RWPE2 (cell line): ENCODE results near the gene RAD52.

Experiments used
- ATAC-seq: fragments of 200-7000 bp; cut with Tn5 transposase; 3 replicates; pipeline ENCODE4 v1.9.1; 2021; ENCODE audit warnings: low read depth
- DNase-seq: peaks from one replicate; pipeline ENCODE4 v3.0.0-alpha.2; 2020; ENCODE audit warnings: low spot score
- H3K27ac ChIP-seq: fragments of 450-650 bp; 2 replicates; pipeline ENCODE4 v1.5.1; 2017; ENCODE audit warnings: mild to moderate bottlenecking; ENCODE audit not compliant: poor library complexity, severe bottlenecking
- H3K27me3 ChIP-seq: fragments of 250-450 bp; sonication (Bioruptor Pico); 2 replicates; pipeline ENCODE4 v1.5.1; 2021; ENCODE audit warnings: mild to moderate bottlenecking, moderate library complexity; ENCODE audit not compliant: insufficient read depth, poor library complexity, severe bottlenecking
- H3K36me3 ChIP-seq: fragments of 250-450 bp; sonication (Bioruptor Pico); 2 replicates; pipeline ENCODE4 v1.5.1; 2020; ENCODE audit warnings: low read depth, mild to moderate bottlenecking, moderate library complexity
- H3K4me1 ChIP-seq: fragments of 250-450 bp; sonication (Bioruptor Pico); 2 replicates; pipeline ENCODE4 v1.5.1; 2021; ENCODE audit warnings: mild to moderate bottlenecking, moderate library complexity; ENCODE audit not compliant: insufficient read depth, poor library complexity, severe bottlenecking
- H3K4me3 ChIP-seq: fragments of 250-450 bp; sonication (Bioruptor Pico); 2 replicates; pipeline ENCODE4 v1.5.1; 2021; ENCODE audit warnings: mild to moderate bottlenecking, moderate library complexity; ENCODE audit not compliant: severe bottlenecking
- H3K9me3 ChIP-seq: fragments of 250-450 bp; sonication (Bioruptor Pico); 2 replicates; pipeline ENCODE4 v1.5.1; 2021; ENCODE audit warnings: mild to moderate bottlenecking, moderate library complexity; ENCODE audit not compliant: severe bottlenecking
- TF ChIP-seq, protein P1 (sequence below): fragments of 450-650 bp; IDR thresholded peaks from one replicate; pipeline ENCODE4 v1.5.1; 2017; ENCODE audit warnings: mild to moderate bottlenecking, moderate library complexity; ENCODE audit not compliant: poor library complexity, severe bottlenecking

RAD52 gene

DNA sequence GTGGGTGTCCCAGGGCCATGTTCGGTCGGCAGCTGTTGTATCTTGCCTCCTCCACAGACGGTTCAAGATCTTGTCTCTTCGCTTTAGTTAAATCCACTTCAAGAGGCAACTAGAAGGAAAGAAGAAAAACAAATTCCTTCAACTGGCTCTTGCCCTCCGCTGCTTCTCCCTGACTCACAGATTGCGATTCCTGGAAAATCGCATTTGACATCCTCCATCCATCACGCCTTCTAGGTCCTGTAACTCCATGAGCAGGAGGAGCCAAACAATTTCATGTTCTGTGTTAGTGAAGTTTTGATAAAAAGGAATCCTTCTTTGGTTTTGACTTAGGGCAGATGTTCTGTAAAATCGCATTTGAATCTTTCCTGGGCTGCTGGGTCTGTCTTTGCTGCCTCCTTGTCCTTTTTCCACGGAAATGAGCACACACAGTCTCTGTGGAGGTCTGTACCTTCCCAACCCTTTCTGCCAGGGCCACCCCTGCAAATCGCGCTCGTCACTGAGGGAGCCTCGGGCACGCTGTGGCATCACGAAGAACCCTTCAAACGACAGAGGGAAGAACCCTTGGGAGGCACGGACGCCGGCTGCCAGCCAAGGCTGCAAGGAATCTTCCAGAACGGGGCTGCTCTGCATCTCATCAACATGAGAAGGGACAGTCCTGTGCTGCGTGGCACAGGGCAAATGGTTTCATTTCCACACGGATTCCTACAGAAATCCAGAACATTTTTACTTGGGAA, 32.6 kb downstream of the RAD52 start:
- Histone ChIP-seq H3K4me3 (no peak overlapping the region), H3K27ac (no peak overlapping the region), H3K9me3 (no peaks in the 10 kb centered on the region), H3K36me3 (peaks cover 97% of the 10 kb centered on the region), H3K4me1 (peaks cover 23% of the 10 kb centered on the region), H3K27me3 (no peaks in the 10 kb centered on the region)
- DNase-seq = no peak
- ATAC-seq = no peak
- TF ChIP-seq, protein P1, sequence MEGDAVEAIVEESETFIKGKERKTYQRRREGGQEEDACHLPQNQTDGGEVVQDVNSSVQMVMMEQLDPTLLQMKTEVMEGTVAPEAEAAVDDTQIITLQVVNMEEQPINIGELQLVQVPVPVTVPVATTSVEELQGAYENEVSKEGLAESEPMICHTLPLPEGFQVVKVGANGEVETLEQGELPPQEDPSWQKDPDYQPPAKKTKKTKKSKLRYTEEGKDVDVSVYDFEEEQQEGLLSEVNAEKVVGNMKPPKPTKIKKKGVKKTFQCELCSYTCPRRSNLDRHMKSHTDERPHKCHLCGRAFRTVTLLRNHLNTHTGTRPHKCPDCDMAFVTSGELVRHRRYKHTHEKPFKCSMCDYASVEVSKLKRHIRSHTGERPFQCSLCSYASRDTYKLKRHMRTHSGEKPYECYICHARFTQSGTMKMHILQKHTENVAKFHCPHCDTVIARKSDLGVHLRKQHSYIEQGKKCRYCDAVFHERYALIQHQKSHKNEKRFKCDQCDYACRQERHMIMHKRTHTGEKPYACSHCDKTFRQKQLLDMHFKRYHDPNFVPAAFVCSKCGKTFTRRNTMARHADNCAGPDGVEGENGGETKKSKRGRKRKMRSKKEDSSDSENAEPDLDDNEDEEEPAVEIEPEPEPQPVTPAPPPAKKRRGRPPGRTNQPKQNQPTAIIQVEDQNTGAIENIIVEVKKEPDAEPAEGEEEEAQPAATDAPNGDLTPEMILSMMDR = no peak

DNA sequence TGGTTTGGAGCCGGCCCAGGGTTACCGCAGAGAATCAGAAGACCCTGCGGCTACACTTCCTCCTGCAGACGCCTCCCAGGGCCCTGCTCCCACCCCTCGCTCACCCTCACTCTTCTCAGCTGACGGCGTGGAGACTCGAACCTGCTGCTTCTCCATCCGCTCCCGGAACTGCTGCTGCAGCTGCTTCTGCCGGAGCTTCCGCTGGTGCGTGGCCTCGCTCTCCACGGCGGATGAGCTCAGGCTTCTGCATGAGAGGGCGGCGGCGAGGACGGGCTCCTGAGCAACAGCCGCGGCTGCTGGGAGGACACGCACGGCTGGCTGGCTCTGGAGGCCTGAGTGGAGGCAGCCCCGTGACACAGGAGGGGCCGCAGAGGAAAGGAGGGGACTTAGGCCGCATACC, 33.3 kb downstream of the RAD52 start:
- no peak for ATAC-seq
- Histone ChIP-seq H3K27ac (no peak overlapping the region), H3K36me3 (peaks cover 97% of the 10 kb centered on the region), H3K4me1 (peaks cover 23% of the 10 kb centered on the region), H3K27me3 (no peaks in the 10 kb centered on the region), H3K9me3 (no peaks in the 10 kb centered on the region), H3K4me3 (no peak overlapping the region)
- TF ChIP-seq, protein P1 = no peak
- no peak for DNase-seq

DNA sequence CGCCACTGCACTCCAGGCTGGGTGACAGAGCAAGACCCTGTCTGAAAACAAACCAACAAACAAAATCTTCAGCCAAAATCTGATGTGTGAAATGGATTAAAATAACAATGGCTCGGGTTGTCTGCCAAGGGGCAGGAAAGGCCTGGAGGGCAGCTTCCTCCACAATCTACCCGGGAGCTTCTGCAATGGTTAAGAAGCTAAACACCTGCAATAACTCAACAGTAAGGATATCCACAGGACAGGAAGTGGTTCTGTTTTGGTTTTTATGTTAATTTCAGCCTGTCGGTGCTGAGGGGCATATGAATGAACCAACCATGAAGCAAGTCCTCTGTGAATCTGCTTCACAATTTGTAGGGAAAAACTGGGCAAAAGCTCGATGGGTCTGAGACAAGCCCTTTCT, 34.4 kb downstream of the RAD52 start:
- Histone ChIP-seq H3K27me3 (no peaks in the 10 kb centered on the region), H3K36me3 (peaks cover 97% of the 10 kb centered on the region), H3K4me3 (no peak overlapping the region), H3K9me3 (no peaks in the 10 kb centered on the region), H3K27ac (peak overlapping the region; percentile 91), H3K4me1 (peaks cover 23% of the 10 kb centered on the region)
- TF ChIP-seq, protein P1 = no peak
- ATAC-seq = no peak
- DNase-seq = no peak

DNA sequence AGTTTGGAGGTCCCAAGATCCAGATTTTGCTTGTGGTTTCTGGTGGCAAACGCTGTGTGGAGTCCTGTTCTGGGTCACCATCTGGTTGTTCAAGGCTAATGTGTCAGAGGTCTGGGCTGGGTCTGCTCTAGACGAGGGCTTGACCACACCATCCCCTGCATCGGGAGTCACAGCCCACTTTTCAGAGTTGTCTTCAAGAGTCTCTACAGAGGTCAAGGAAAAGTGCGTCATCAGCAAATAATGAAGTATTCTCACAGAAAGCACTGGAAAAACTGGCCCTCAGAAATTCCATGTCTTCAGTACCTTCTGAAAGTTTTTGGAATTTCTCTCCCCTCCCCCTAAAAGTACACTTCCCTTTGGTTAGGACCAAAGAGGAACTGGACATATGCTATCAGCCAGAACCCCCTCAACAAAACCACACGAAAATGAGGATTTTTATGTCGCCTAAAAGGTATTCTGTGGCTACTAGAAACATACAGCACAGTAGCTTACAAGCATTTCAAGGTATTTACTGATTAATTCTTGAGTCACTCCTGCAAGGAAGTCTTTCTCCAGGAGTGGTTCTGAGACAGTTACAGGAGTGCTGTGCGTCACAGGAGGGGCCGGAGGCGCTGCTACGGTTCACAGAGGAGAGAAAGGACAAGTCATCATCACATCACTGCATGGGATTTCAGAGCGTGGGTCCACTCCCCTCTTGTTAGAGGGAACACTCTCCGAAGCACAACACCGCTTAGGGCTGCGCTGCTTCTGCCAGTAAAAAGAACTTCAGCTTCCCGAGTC, 35.4 kb downstream of the RAD52 start:
- ATAC-seq (peak; percentile 98), DNase-seq (peak; percentile 97)
- TF ChIP-seq, protein P1 = no peak
- Histone ChIP-seq H3K27me3 (no peaks in the 10 kb centered on the region), H3K36me3 (peaks cover 97% of the 10 kb centered on the region), H3K4me1 (peaks cover 23% of the 10 kb centered on the region), H3K27ac (peak overlapping the region; percentile 91), H3K9me3 (no peaks in the 10 kb centered on the region), H3K4me3 (no peak overlapping the region)
